Kidney (tissue), 14 donors: ENCODE data around the gene BNC2. TPM values are rescaled to one million over a fixed set of nuclear protein-coding genes. Genes with fewer than 3 reads are reported as not detected.

Experiments
- DNase-seq, 5 donors: peaks; one replicate each; pipeline ENCODE4 v3.0.0-alpha.2; 2013 to 2020
- FAIRE-seq: peaks from 2 replicates; lab custom pipeline; 2012; peaks lifted over from hg19 to GRCh38; lab: Jason Lieb, UNC
- H3K27ac ChIP-seq, 2 donors: one replicate each; pipeline ENCODE4 v1.7.0; 2013; ENCODE audit warnings: low read depth in 2 of 2, low read length in 2 of 2, inconsistent platforms in 1 of 2
- H3K27me3 ChIP-seq: one replicate; pipeline ENCODE4 v1.7.1; 2013; ENCODE audit warnings: low read length, inconsistent platforms; ENCODE audit not compliant: control insufficient read depth, insufficient read depth
- H3K36me3 ChIP-seq, 3 donors: one replicate each; pipeline versions ENCODE4 v1.7.0 to v1.7.1; 2013; ENCODE audit warnings: low read length in 3 of 3, control low read depth in 1 of 3, inconsistent platforms in 1 of 3; ENCODE audit not compliant: insufficient read depth in 3 of 3, control insufficient read depth in 2 of 3
- H3K4me1 ChIP-seq, 3 donors: one replicate each; pipeline versions ENCODE4 v1.7.0 to v1.7.1; 2013; ENCODE audit warnings: low read length in 3 of 3, inconsistent platforms in 1 of 3, low read depth in 1 of 3; ENCODE audit not compliant: control insufficient read depth in 2 of 3, insufficient read depth in 2 of 3
- H3K4me3 ChIP-seq, 3 donors: one replicate each; pipeline versions ENCODE4 v1.7.0 to v1.8.1; 2013; ENCODE audit warnings: low read length in 3 of 3, control low read depth in 1 of 3, inconsistent platforms in 1 of 3
- H3K9ac ChIP-seq, 3 donors: one replicate each; pipeline versions ENCODE4 v1.7.0 to v1.7.1; 2013; ENCODE audit warnings: low read length in 3 of 3, control low read depth in 1 of 3, inconsistent platforms in 1 of 3
- H3K9me3 ChIP-seq, 3 donors: one replicate each; pipeline versions ENCODE4 v1.7.0 to v1.7.1; 2013; ENCODE audit warnings: low read length in 3 of 3, control low read depth in 1 of 3, inconsistent platforms in 1 of 3; ENCODE audit not compliant: control insufficient read depth in 2 of 3, insufficient read depth in 1 of 3
- intact Hi-C: fragments of 100-400 bp; cut with DNase I; formaldehyde crosslinking; loops from one replicate; pipeline ENCODE4 v1.11.1; 2022
- polyA plus RNA-seq: library from polyadenylated mRNA; stranded (reverse); fragments of 350-450 nt; fragmentation: Illumina TruSeq; extraction: RNeasy Lipid Tissue Mini Kit (QIAGEN cat#74804); gene quantifications from one replicate; pipeline ENCODE4 v1.2.3, GENCODE V29; 2014; ENCODE audit warnings: low read depth, low replicate concordance; ENCODE audit not compliant: insufficient read depth
- total RNA-seq: library from RNA; stranded (reverse); fragmentation: NEBNext Ultra II Directional; extraction: Animal tissue kit (Norgen Biotek cat#: 25700); gene quantifications from one replicate; pipeline ENCODE4 v1.2.1, GENCODE V29; 2021
- TF ChIP-seq, protein P1 (sequence below): IDR thresholded peaks from 3 replicates; pipeline ENCODE4 v1.5.1; 2012; ENCODE audit warnings: mild to moderate bottlenecking, moderate library complexity, borderline replicate concordance; ENCODE audit not compliant: insufficient read depth; ENCODE audit errors: extremely low read depth
- donor health status: control.
- donor health status: control.
- donor health status: control.
- donor health status: control.
- donor health status: control.
- donor health status: DM: yes; HTN: yes; CAD: no.
- donor health status: Normal renal cell carcinoma (clear cell type).

The BNC2 gene
- total and polyA plus RNA-seq, 2 donors from 2014 or later: 5.4 to 37.9 TPM

GRCh38 chr9:16846367-16846766 is 24.1 kb downstream of the BNC2 start:
- Histone ChIP-seq H3K27me3 (no peaks in the 10 kb centered on the region), H3K4me3 (no peak overlapping the region), H3K36me3 (no peaks in the 10 kb centered on the region), H3K4me1 (no peaks in the 10 kb centered on the region), H3K27ac (no peak overlapping the region), H3K9ac (no peak overlapping the region), H3K9me3 (no peaks in the 10 kb centered on the region)
- FAIRE-seq (no peak), DNase-seq (no peak)
- TF ChIP-seq, protein P1, sequence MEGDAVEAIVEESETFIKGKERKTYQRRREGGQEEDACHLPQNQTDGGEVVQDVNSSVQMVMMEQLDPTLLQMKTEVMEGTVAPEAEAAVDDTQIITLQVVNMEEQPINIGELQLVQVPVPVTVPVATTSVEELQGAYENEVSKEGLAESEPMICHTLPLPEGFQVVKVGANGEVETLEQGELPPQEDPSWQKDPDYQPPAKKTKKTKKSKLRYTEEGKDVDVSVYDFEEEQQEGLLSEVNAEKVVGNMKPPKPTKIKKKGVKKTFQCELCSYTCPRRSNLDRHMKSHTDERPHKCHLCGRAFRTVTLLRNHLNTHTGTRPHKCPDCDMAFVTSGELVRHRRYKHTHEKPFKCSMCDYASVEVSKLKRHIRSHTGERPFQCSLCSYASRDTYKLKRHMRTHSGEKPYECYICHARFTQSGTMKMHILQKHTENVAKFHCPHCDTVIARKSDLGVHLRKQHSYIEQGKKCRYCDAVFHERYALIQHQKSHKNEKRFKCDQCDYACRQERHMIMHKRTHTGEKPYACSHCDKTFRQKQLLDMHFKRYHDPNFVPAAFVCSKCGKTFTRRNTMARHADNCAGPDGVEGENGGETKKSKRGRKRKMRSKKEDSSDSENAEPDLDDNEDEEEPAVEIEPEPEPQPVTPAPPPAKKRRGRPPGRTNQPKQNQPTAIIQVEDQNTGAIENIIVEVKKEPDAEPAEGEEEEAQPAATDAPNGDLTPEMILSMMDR: no peak
- intact Hi-C loops: no loop called here

DNA sequence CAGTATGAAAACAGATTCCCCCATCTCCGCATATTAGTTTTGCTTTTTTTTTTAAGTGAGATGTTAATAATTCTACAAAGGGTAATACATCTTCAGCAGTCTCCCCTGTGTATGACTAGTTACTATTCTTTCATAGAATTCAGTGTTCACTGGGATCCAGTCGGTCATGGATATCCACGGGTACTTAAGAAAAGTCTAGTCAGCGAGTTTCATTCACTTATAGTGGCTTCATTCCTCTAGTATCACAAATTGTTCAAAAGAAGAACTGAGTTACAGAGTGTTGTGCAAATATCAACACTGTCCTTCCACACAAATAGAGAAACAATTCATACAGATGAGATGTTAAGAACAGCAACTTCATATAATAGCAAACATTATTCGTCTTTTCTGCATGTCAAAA is 35.7 kb downstream of the BNC2 start:
- Histone ChIP-seq H3K4me3 (no peak overlapping the region), H3K4me1 (peaks cover 0 to 2% (median 0%) of the 10 kb centered on the region in 3 donors), H3K27ac (no peak overlapping the region), H3K9me3 (no peaks in the 10 kb centered on the region), H3K27me3 (no peaks in the 10 kb centered on the region), H3K36me3 (no peaks in the 10 kb centered on the region), H3K9ac (no peak overlapping the region)
- DNase-seq (no peak), FAIRE-seq (no peak)
- TF ChIP-seq, protein P1: no peak
- intact Hi-C loops: no loop called here

GRCh38 chr9:16833296-16833835 is 37.1 kb downstream of the BNC2 start:
- TF ChIP-seq, protein P1: no peak
- no peaks in the 10 kb centered on the region for H3K27me3 ChIP-seq

DNA sequence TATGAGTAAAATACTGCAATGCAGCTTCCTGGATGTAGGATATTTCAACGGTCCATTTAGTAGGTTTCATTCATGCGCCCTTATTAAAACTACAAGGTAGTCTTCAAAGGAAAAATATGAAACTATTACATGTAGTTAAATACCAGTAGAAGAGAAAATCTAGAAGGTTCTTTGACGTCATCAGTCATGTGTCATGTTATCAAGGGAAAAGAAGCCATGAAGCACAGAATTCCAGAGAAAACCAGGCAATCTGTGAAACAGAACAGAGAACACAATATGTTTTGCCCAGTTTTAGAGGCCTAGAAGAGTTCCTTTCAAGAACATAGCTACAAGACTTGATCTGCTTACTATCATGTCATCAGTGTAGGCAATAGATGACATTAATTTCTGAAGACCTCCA is 38.4 kb downstream of the BNC2 start:
- Histone ChIP-seq H3K4me1 (peaks cover 0 to 8% (median 2%) of the 10 kb centered on the region in 3 donors), H3K27ac (no peak overlapping the region), H3K36me3 (no peaks in the 10 kb centered on the region), H3K9ac (no peak overlapping the region), H3K27me3 (no peaks in the 10 kb centered on the region), H3K4me3 (no peak overlapping the region), H3K9me3 (no peaks in the 10 kb centered on the region)
- FAIRE-seq (no peak), DNase-seq (no peak)
- intact Hi-C loops: no loop called here
- TF ChIP-seq, protein P1: no peak

More at GRCh38 chr9:16833296-16833835, 37.1 kb downstream of the BNC2 start:
- Histone ChIP-seq H3K9me3 (no peaks in the 10 kb centered on the region), H3K4me1 (peaks cover 0 to 8% (median 2%) of the 10 kb centered on the region in 3 donors), H3K36me3 (no peaks in the 10 kb centered on the region), H3K9ac (no peak overlapping the region), H3K27ac (no peak overlapping the region), H3K4me3 (no peak overlapping the region)
- intact Hi-C loops: no loop called here
- DNase-seq (no peak), FAIRE-seq (no peak)
